B cell (primary cell): ENCODE measurements around the gene TMEM154.

Experiments
- EZH2 ChIP-seq: IDR thresholded peaks from 2 replicates; pipeline ENCODE4 v1.6.1; 2012; ENCODE audit warnings: borderline replicate concordance, low read depth, mild to moderate bottlenecking, moderate library complexity, low read length; ENCODE audit not compliant: insufficient read depth, poor library complexity, severe bottlenecking
- TF ChIP-seq, protein P1 (sequence below): fragments of 200-600 bp; IDR thresholded peaks from one replicate; pipeline ENCODE4 v1.8.0; 2022; ENCODE audit warnings: antibody characterized with exemption, mild to moderate bottlenecking

DNA sequence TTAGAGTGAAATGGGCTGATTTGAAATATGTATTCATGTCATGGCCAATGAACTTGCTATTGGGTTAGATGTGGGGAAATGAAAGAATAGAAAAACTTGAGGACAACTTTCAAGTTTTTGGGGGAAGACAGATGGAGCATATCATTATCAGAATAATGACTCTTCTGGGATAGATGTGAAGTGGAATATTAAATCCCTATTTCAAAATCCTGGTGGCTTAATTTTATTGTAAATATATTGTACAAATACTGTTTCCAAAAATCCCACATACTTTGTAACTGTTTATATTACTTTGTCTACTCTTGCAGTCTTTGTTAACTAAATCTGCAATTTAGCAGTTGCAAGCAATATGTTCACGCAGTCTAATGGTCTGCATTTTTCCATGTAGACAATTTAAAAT lies 108.0 kb downstream of the TMEM154 start:
- TF ChIP-seq, protein P1, sequence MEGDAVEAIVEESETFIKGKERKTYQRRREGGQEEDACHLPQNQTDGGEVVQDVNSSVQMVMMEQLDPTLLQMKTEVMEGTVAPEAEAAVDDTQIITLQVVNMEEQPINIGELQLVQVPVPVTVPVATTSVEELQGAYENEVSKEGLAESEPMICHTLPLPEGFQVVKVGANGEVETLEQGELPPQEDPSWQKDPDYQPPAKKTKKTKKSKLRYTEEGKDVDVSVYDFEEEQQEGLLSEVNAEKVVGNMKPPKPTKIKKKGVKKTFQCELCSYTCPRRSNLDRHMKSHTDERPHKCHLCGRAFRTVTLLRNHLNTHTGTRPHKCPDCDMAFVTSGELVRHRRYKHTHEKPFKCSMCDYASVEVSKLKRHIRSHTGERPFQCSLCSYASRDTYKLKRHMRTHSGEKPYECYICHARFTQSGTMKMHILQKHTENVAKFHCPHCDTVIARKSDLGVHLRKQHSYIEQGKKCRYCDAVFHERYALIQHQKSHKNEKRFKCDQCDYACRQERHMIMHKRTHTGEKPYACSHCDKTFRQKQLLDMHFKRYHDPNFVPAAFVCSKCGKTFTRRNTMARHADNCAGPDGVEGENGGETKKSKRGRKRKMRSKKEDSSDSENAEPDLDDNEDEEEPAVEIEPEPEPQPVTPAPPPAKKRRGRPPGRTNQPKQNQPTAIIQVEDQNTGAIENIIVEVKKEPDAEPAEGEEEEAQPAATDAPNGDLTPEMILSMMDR, result no peak
- TF ChIP-seq EZH2, result no peak
